BJ (cell line): Measurements from ENCODE around the gene WBP2. TPM values are rescaled to one million over a fixed set of nuclear protein-coding genes. Genes with fewer than 3 reads are reported as not detected.
"Not testable (repeated sequence)": the region's sequence is repeated elsewhere in the genome, so short reads cannot be mapped to it uniquely, and the experiment has no call there.

Experiments used
- CTCF ChIA-PET: fragments of 350-600 bp; formaldehyde crosslinking; extraction: SDS; loops from one replicate; lab custom pipeline; 2021; ENCODE audit warnings: antibody characterized with exemption, inconsistent platforms; lab: Yijun Ruan, JAX
- POLR2A ChIA-PET: fragments of 300-600 bp; sonication (Branson Sonifier 250); formaldehyde crosslinking; extraction: SDS; loops from one replicate; lab custom pipeline; 2021; ENCODE audit warnings: antibody characterized with exemption; lab: Charles Lee
- DNase-seq: peaks from one replicate; pipeline ENCODE4 v3.0.0-alpha.2; 2011; ENCODE audit warnings: low read depth
- H3K27me3 ChIP-seq: 2 replicates; pipeline ENCODE4 v1.6.0; 2011; ENCODE audit warnings: low read length; ENCODE audit not compliant: control insufficient read depth, insufficient read depth
- H3K36me3 ChIP-seq: 2 replicates; pipeline ENCODE4 v1.5.1; 2011; ENCODE audit warnings: low read length; ENCODE audit not compliant: control insufficient read depth, insufficient read depth
- H3K4me3 ChIP-seq: 2 replicates; pipeline ENCODE4 v1.5.1; 2011; ENCODE audit warnings: low read depth, mild to moderate bottlenecking, control low read depth, low read length
- CTCF ChIP-seq: IDR thresholded peaks from 2 replicates; pipeline ENCODE4 v1.5.1; 2011; ENCODE audit warnings: low read depth, mild to moderate bottlenecking, control low read depth, inconsistent platforms, low read length, moderate library complexity; ENCODE audit not compliant: insufficient read depth
- polyA plus RNA-seq: library from polyadenylated mRNA; depleted of rRNA; stranded (reverse); fragments of >200 nt; gene quantifications from 2 replicates; pipeline ENCODE4 v1.2.3, GENCODE V29; 2011

WBP2 gene
- polyA plus RNA-seq, 1 experiment: 37.0 TPM

GRCh38 chr17:75811174-75811573, 44.0 kb downstream of the WBP2 start:
- DNase-seq: no peak
- CTCF ChIA-PET: interaction anchor here (1.0 kb wide), 1 partner anchor 25 kb away, joined by 3 read pairs; no protein-coding TSS in a partner anchor
- Histone ChIP-seq H3K4me3 (no peak overlapping the region), H3K27me3 (no peaks in the 10 kb centered on the region), H3K36me3 (peaks cover 22% of the 10 kb centered on the region)
- POLR2A ChIA-PET: no interaction called here
- TF ChIP-seq CTCF: no peak

- DNase-seq, H3K27me3 ChIP-seq, H3K4me3 ChIP-seq, POLR2A ChIA-PET: not testable (repeated sequence)
- CTCF ChIA-PET: interaction anchor here (1.0 kb wide), 1 partner anchor 24 kb away, joined by 3 read pairs; no protein-coding TSS in a partner anchor
- peaks cover 21% of the 10 kb centered on the region for H3K36me3 ChIP-seq
Measured at GRCh38 chr17:75810756-75811155, 44.4 kb downstream of the WBP2 start.

DNA sequence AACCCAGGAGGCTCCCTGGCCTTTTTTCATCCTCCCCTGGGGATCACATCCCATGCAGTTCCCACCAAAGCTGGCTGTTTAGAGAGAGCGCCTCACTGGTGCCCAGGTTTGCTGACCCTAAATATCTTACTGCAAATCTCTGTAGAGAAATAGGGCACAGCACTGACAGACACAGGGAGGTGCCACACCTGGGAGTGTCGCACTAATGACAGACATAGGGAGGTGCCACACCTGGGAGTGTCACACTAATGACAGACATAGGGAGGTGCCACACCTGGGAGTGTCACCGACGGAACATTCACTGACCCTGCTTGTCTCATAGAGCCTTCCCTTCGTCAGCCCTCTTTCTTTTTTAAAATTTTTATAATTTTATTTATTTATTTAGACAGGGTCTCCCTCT, 44.9 kb downstream of the WBP2 start:
- Histone ChIP-seq H3K27me3 (no peaks in the 10 kb centered on the region), H3K4me3 (no peak overlapping the region), H3K36me3 (peaks cover 19% of the 10 kb centered on the region)
- TF ChIP-seq CTCF: no peak
- ChIA-PET POLR2A (no interaction called here), CTCF (interaction anchor here (1.0 kb wide), 1 partner anchor 24 kb away, joined by 3 read pairs; no protein-coding TSS in a partner anchor)
- DNase-seq: no peak

DNA sequence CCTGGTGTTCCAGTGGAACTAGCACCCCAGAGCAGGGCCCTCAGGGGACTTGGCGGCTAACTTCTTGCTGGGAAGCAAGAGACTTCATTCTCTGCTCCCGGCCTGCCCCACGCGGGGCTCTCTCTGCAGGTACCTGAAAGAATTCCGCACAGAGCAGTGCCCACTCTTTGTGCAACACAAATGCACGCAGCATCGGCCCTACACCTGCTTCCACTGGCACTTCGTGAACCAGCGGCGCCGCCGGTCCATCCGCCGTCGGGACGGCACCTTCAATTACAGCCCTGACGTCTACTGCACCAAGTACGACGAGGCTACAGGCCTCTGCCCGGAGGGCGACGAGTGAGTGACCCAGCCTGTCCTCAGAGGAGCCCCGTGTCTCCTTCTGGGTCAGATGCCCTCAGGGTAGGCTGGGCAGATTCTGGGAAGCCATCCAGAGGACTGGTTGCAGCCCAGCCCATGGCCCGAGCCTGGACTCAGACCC, 45.5 kb downstream of the WBP2 start:
- TF ChIP-seq CTCF: no peak
- POLR2A ChIA-PET: no interaction called here
- CTCF ChIA-PET: interaction anchor here (1.2 to 2.2 kb wide), 2 partner anchors 10 to 17 kb away, joined by 4 to 11 read pairs; no protein-coding TSS in a partner anchor
- Histone ChIP-seq H3K36me3 (peaks cover 19% of the 10 kb centered on the region), H3K4me3 (no peak overlapping the region), H3K27me3 (no peaks in the 10 kb centered on the region)
- no peak for DNase-seq

DNA sequence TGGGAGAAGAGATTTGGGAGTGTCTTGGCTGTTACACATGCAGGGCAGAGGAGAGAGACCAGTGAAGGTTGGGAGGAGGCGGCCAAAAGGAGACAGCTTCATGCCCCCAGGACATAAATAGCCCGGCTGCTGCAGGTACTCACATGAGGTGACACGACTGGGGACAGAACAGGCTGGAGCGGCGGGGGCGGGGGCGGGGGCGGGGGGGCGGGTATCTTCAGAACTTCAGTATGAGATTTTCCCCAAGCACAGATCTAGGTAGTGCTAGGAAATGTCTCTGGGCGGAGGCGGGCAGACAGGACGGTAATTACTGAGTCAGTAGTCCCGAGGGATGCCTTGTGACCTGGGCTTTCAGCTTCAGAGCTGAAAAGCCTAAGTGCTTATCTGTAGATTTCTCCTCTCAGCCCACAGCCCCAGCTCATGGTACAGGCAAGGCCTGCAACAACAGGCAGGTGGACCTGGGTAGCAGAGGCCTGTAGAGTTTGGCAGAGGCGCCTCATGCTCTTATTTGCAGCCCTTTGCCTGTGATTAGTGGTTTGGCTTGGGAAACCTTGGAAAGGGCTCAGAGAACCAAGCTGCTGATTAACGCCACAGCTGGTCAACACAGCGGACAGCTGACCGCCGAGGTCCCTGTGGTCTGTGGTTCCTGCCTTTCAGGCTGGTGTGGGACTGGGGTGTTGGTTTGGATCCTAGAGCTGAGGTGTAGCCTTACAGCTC, 46.1 kb downstream of the WBP2 start:
- POLR2A ChIA-PET: no interaction called here
- Histone ChIP-seq H3K36me3 (peaks cover 19% of the 10 kb centered on the region), H3K4me3 (no peak overlapping the region), H3K27me3 (no peaks in the 10 kb centered on the region)
- no peak for DNase-seq
- CTCF ChIA-PET: interaction anchor here (1.2 to 2.2 kb wide), 2 partner anchors 10 to 18 kb away, joined by 4 to 11 read pairs; no protein-coding TSS in a partner anchor
- no peak for TF ChIP-seq CTCF
